Neural cell (in vitro differentiated cells): Measurements from ENCODE around the gene GARIN5A. TPM values are rescaled to one million over a fixed set of nuclear protein-coding genes. Genes with fewer than 3 reads are reported as not detected.

Source experiments
- H2AFZ ChIP-seq: fragments of 200-600, 300-800 bp; sonication (generic), shearing (Covaris generic); 2 replicates; pipeline ENCODE4 v1.6.0; 2014; ENCODE audit warnings: low read depth, mild to moderate bottlenecking, antibody characterized with exemption, low read length, moderate library complexity
- H3F3A ChIP-seq: fragments of 200-600 bp; shearing (Covaris generic); 2 replicates; pipeline ENCODE4 v1.6.1; 2016; ENCODE audit warnings: mild to moderate bottlenecking, moderate library complexity, mixed read lengths, antibody characterized with exemption, low read length; ENCODE audit not compliant: insufficient read depth, poor library complexity, severe bottlenecking
- H3K27ac ChIP-seq: fragments of 200-600, 300-800 bp; sonication (generic), shearing (Covaris generic); 2 replicates; pipeline ENCODE4 v1.5.1; 2014; ENCODE audit warnings: mild to moderate bottlenecking, low read length, moderate library complexity
- H3K27me3 ChIP-seq: fragments of 300-800, 200-600 bp; sonication (generic), shearing (Covaris generic); 2 replicates; pipeline ENCODE4 v1.6.0; 2014; ENCODE audit warnings: mild to moderate bottlenecking, low read depth, low read length, moderate library complexity; ENCODE audit not compliant: insufficient read depth
- H3K36me3 ChIP-seq: fragments of 300-800, 200-600 bp; sonication (generic), shearing (Covaris generic); 2 replicates; pipeline ENCODE4 v1.5.1; 2014; ENCODE audit warnings: mild to moderate bottlenecking, antibody characterized with exemption, low read length, moderate library complexity; ENCODE audit not compliant: insufficient read depth
- H3K4me2 ChIP-seq: fragments of 300-800, 200-600 bp; sonication (generic), shearing (Covaris generic); 2 replicates; pipeline ENCODE4 v1.6.0; 2014; ENCODE audit warnings: mild to moderate bottlenecking, low read length
- H3K4me3 ChIP-seq: fragments of 300-800, 200-600 bp; sonication (generic), shearing (Covaris generic); 2 replicates; pipeline ENCODE4 v1.5.1; 2014; ENCODE audit warnings: mild to moderate bottlenecking, low read length, moderate library complexity
- H3K79me2 ChIP-seq: fragments of 200-600 bp; shearing (Covaris generic); replicated peaks from 2 replicates; pipeline ENCODE4 v1.6.0; 2014; ENCODE audit warnings: mild to moderate bottlenecking, low read length, moderate library complexity; ENCODE audit not compliant: insufficient read depth
- H3K9ac ChIP-seq: fragments of 300-800, 200-600 bp; sonication (generic), shearing (Covaris generic); 2 replicates; pipeline ENCODE4 v1.6.1; 2016; ENCODE audit warnings: mild to moderate bottlenecking, low read length, mixed read lengths
- H3K9me2 ChIP-seq: fragments of 200-600 bp; shearing (Covaris generic); 2 replicates; pipeline ENCODE4 v1.6.1; 2016; ENCODE audit warnings: mild to moderate bottlenecking, low read length, mixed read lengths; ENCODE audit not compliant: insufficient read depth
- H3K9me3 ChIP-seq: fragments of 200-600, 300-800 bp; sonication (generic), shearing (Covaris generic); 2 replicates; pipeline ENCODE4 v1.6.1; 2016; ENCODE audit warnings: mild to moderate bottlenecking, mixed run types, low read length, moderate library complexity, mixed read lengths
- H4K20me1 ChIP-seq: fragments of 200-600 bp; shearing (Covaris generic); 2 replicates; pipeline ENCODE4 v1.6.1; 2016; ENCODE audit warnings: mild to moderate bottlenecking, mixed run types; ENCODE audit not compliant: insufficient read depth
- CTCF ChIP-seq: fragments of 450-650 bp; IDR thresholded peaks from 2 replicates; pipeline ENCODE4 v1.5.1; 2014; ENCODE audit warnings: antibody characterized with exemption, mild to moderate bottlenecking, moderate library complexity; ENCODE audit not compliant: poor library complexity, severe bottlenecking
- EP300 ChIP-seq: fragments of 450-650 bp; conservative IDR thresholded peaks from 2 replicates; pipeline ENCODE4 v1.6.1; 2014; ENCODE audit warnings: antibody characterized with exemption, mild to moderate bottlenecking, moderate library complexity; ENCODE audit not compliant: poor library complexity, severe bottlenecking
- EZH2 ChIP-seq: fragments of 200-600, 300-800 bp; shearing (Covaris generic), sonication (generic); IDR thresholded peaks from 2 replicates; pipeline ENCODE4 v1.6.1; 2014; ENCODE audit warnings: antibody characterized with exemption, low read length, borderline replicate concordance, mild to moderate bottlenecking; ENCODE audit not compliant: insufficient read depth, poor library complexity, severe bottlenecking
- MXI1 ChIP-seq: fragments of 450-650 bp; conservative IDR thresholded peaks from 2 replicates; pipeline ENCODE4 v1.6.1; 2014; ENCODE audit warnings: antibody characterized with exemption, mild to moderate bottlenecking; ENCODE audit not compliant: poor library complexity, severe bottlenecking
- POLR2AphosphoS5 ChIP-seq: IDR thresholded peaks from 2 replicates; pipeline ENCODE4 v1.6.1; 2012
- RAD21 ChIP-seq: fragments of 450-650 bp; conservative IDR thresholded peaks from 2 replicates; pipeline ENCODE4 v1.6.1; 2014; ENCODE audit warnings: antibody characterized with exemption, mild to moderate bottlenecking, moderate library complexity
- SMC3 ChIP-seq: fragments of 450-650 bp; conservative IDR thresholded peaks from 2 replicates; pipeline ENCODE4 v1.6.1; 2014; ENCODE audit warnings: antibody characterized with exemption, mild to moderate bottlenecking, moderate library complexity; ENCODE audit not compliant: poor library complexity
- TAF1 ChIP-seq: IDR thresholded peaks from 2 replicates; pipeline ENCODE4 v1.6.1; 2012; ENCODE audit warnings: low read depth
- polyA plus RNA-seq: library from polyadenylated mRNA; depleted of rRNA; stranded (reverse); fragments of >200 nt; gene quantifications from 2 replicates; pipeline ENCODE4 v1.2.3, GENCODE V29; 2014
- TF ChIP-seq, protein P1 (sequence below): IDR thresholded peaks from 2 replicates; pipeline ENCODE4 v1.6.1; 2012; ENCODE audit warnings: borderline replicate concordance

Gene GARIN5A
- polyA plus RNA-seq, 1 donor from 2014 or later, result 3.3 TPM

GRCh38 chr19:50455992-50456391 is 20.7 kb downstream of the GARIN5A start:
- no peaks in the 10 kb centered on the region for H3K9me3 ChIP-seq
- H2AFZ ChIP-seq, result no peak overlapping the region
- no peak overlapping the region for H3K4me3 ChIP-seq
- no peaks in the 10 kb centered on the region for H4K20me1 ChIP-seq
- H3K9me2 ChIP-seq, result no peaks in the 10 kb centered on the region
- no peaks in the 10 kb centered on the region for H3K36me3 ChIP-seq
- H3K79me2 ChIP-seq, result no peaks in the 10 kb centered on the region
- no peak overlapping the region for H3K9ac ChIP-seq
- H3K27me3 ChIP-seq, result no peaks in the 10 kb centered on the region
- TF ChIP-seq EZH2 (no peak), TAF1 (no peak), EP300 (no peak), CTCF (no peak), RAD21 (no peak), MXI1 (no peak), SMC3 (no peak), POLR2AphosphoS5 (no peak)
- TF ChIP-seq, protein P1, sequence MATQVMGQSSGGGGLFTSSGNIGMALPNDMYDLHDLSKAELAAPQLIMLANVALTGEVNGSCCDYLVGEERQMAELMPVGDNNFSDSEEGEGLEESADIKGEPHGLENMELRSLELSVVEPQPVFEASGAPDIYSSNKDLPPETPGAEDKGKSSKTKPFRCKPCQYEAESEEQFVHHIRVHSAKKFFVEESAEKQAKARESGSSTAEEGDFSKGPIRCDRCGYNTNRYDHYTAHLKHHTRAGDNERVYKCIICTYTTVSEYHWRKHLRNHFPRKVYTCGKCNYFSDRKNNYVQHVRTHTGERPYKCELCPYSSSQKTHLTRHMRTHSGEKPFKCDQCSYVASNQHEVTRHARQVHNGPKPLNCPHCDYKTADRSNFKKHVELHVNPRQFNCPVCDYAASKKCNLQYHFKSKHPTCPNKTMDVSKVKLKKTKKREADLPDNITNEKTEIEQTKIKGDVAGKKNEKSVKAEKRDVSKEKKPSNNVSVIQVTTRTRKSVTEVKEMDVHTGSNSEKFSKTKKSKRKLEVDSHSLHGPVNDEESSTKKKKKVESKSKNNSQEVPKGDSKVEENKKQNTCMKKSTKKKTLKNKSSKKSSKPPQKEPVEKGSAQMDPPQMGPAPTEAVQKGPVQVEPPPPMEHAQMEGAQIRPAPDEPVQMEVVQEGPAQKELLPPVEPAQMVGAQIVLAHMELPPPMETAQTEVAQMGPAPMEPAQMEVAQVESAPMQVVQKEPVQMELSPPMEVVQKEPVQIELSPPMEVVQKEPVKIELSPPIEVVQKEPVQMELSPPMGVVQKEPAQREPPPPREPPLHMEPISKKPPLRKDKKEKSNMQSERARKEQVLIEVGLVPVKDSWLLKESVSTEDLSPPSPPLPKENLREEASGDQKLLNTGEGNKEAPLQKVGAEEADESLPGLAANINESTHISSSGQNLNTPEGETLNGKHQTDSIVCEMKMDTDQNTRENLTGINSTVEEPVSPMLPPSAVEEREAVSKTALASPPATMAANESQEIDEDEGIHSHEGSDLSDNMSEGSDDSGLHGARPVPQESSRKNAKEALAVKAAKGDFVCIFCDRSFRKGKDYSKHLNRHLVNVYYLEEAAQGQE, result no peak
- H3K27ac ChIP-seq, result no peak overlapping the region
- no peak overlapping the region for H3K4me2 ChIP-seq
- no peaks in the 10 kb centered on the region for H3F3A ChIP-seq

- Histone ChIP-seq H3K4me2 (no peak overlapping the region), H3K36me3 (no peaks in the 10 kb centered on the region)
- TF ChIP-seq, protein P1, result no peak
- TF ChIP-seq EZH2 (no peak), TAF1 (no peak), RAD21 (no peak), CTCF (no peak), EP300 (no peak), POLR2AphosphoS5 (no peak), MXI1 (no peak), SMC3 (no peak)
Observed at GRCh38 chr19:50453243-50453642, 23.4 kb downstream of the GARIN5A start.

More at GRCh38 chr19:50453243-50453642, 23.4 kb downstream of the GARIN5A start:
- no peaks in the 10 kb centered on the region for H3F3A ChIP-seq
- H3K9ac ChIP-seq, result no peak overlapping the region
- H4K20me1 ChIP-seq, result no peaks in the 10 kb centered on the region
- no peak overlapping the region for H3K27ac ChIP-seq
- H3K4me3 ChIP-seq, result no peak overlapping the region
- no peaks in the 10 kb centered on the region for H3K9me3 ChIP-seq
- no peaks in the 10 kb centered on the region for H3K27me3 ChIP-seq
- H3K9me2 ChIP-seq, result no peaks in the 10 kb centered on the region
- H3K79me2 ChIP-seq, result no peaks in the 10 kb centered on the region
- H2AFZ ChIP-seq, result no peak overlapping the region
